ENCODE data around the gene GRIK4.

Gene GRIK4

DNA sequence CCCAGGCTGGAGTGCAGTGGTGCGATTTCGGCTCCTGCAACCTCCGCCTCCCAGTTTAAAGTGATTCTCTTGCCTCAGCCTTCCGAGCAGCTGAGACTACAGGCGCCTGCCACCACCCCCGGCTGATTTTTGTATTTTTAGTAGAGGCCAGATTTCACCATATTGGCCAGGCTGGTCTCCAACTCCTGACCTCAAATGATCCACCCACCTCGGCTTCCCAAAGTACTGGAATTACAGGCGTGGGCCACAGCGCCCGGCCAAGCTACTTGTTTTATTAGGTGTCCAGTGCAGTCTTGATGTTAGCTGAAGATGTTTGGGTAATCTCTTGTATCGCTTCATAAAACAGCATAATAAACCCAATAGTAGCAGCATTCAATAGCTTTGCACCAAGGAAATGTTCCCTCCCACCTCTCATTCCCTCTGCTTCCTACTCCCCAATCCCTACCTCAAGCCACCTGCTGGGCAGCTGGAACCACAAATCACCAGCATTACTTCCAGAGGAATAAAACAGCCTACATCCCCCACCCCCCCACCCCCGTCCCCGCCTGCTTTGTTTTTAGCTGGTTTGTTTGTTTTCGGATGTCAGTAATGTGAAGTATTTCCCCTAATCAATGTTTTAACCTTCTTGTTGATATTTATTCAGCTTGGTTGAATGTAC lies 11.0 kb upstream of the GRIK4 start:
- TF ChIP-seq SIN3A (IDR thresholded peaks at IDR 0.05; ENCODE audit: borderline replicate concordance, insufficient read depth, low read length) (no peak), TAF1 (IDR thresholded peaks at IDR 0.05; ENCODE audit: borderline replicate concordance, insufficient read depth, low read length) (no peak), FOXP2 (optimal IDR thresholded peaks at IDR 0.05; ENCODE audit: borderline replicate concordance, extremely low read depth, extremely low read length, insufficient read depth) (no peak), POLR2AphosphoS5 (IDR thresholded peaks at IDR 0.05; ENCODE audit: low read depth, low read length) (no peak), REST (IDR thresholded peaks at IDR 0.05; ENCODE audit: insufficient read depth in 1 of 2, low read depth in 2 of 2, low read length in 2 of 2) (no peak)

DNA sequence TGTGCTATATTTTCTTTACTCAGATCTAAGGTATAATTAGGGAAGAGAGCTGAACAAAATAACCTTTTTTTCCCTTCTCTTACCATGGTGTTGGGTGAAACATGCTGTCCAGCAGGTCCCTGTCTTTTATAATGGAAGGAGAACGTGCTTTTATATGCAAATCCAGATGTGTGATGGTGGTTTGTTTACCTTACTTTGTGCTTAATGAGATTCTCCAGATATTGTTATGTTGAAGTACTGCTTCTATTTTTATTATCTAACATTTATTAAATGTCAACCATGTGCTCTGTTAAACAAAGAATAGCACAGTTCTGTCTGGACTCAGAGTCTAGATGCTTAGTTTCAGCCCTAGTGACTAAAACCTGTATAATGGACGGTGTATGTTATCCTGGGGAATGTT lies 10.1 kb upstream of the GRIK4 start:
- no peak for TF ChIP-seq SIN3A (IDR thresholded peaks at IDR 0.05; ENCODE audit: borderline replicate concordance, insufficient read depth, low read length)
- TF ChIP-seq REST (IDR thresholded peaks at IDR 0.05; ENCODE audit: insufficient read depth in 1 of 2, low read depth in 2 of 2, low read length in 2 of 2), result no peak
- no peak for TF ChIP-seq TAF1 (IDR thresholded peaks at IDR 0.05; ENCODE audit: borderline replicate concordance, insufficient read depth, low read length)

DNA sequence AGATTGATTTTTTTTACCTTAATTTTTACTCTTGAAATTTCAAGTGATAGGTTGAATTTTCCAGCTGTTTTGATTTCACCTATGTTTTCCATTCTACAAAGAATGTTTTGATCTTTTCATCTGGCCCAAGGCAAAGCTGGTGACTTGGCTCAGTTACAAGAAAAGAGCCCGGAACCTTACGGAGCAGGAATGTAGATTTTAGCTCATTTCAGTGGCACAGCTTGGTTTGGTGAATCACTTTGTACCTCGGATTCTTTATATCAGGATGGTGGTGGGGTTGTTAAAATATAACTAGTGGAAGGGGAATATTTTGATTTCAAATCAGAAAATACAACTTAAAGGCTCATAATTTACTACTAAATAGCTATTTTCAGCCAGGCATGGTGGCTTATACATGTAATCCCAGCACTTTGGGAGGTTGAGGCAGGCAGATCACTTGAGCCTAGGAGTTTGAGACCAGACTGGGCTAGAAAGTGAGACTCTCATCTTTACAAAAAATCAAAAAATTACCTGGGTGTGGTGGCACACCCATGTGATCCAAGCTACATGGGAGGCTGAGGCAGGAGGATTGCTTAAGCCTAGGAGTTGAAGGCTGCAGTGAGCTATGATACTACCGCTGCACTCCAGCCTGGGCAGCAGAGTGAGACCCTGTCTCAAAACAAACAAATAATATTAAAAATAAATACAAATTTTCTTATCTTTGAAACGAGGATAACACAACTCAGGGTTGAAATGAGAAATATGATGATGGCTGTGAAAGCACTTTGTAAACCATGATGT lies 9.4 kb upstream of the GRIK4 start:
- TF ChIP-seq TAF1 (IDR thresholded peaks at IDR 0.05; ENCODE audit: borderline replicate concordance, insufficient read depth, low read length) (no peak), REST (IDR thresholded peaks at IDR 0.05; ENCODE audit: insufficient read depth in 1 of 2, low read depth in 2 of 2, low read length in 2 of 2) (no peak), SIN3A (IDR thresholded peaks at IDR 0.05; ENCODE audit: borderline replicate concordance, insufficient read depth, low read length) (no peak), FOXP2 (optimal IDR thresholded peaks at IDR 0.05; ENCODE audit: borderline replicate concordance, extremely low read depth, extremely low read length, insufficient read depth) (no peak), POLR2AphosphoS5 (IDR thresholded peaks at IDR 0.05; ENCODE audit: low read depth, low read length) (no peak)

GRCh38 chr11:120505801-120506425 lies 5.6 kb upstream of the GRIK4 start:
- TF ChIP-seq SIN3A (IDR thresholded peaks at IDR 0.05; ENCODE audit: borderline replicate concordance, insufficient read depth, low read length) (no peak), POLR2AphosphoS5 (IDR thresholded peaks at IDR 0.05; ENCODE audit: low read depth, low read length) (no peak), REST (IDR thresholded peaks at IDR 0.05; ENCODE audit: insufficient read depth in 1 of 2, low read depth in 2 of 2, low read length in 2 of 2) (no peak), TAF1 (IDR thresholded peaks at IDR 0.05; ENCODE audit: borderline replicate concordance, insufficient read depth, low read length) (no peak), FOXP2 (optimal IDR thresholded peaks at IDR 0.05; ENCODE audit: borderline replicate concordance, extremely low read depth, extremely low read length, insufficient read depth) (no peak)

Measured in PFSK-1 (cell line).